B cell (primary cell): ENCODE results near the gene TAF11L7. TPM values are rescaled to one million over a fixed set of nuclear protein-coding genes. Genes with fewer than 3 reads are reported as not detected.

Source experiments
- ATAC-seq: fragments of 200-7000 bp; cut with Tn5 transposase; one replicate; pipeline ENCODE4 v1.10.0; 2021; ENCODE audit warnings: low read depth, mild to moderate bottlenecking, moderate number of reproducible peaks, moderate library complexity
- CTCF ChIA-PET: fragments of 350-600 bp; sonication (Branson Sonifier 250); formaldehyde crosslinking; loops from one replicate; lab custom pipeline; 2021; ENCODE audit warnings: antibody characterized with exemption, inconsistent platforms; lab: Charles Lee
- POLR2A ChIA-PET: fragments of 350-600 bp; sonication (Branson Sonifier 250); formaldehyde crosslinking; loops from one replicate; lab custom pipeline; 2021; ENCODE audit warnings: antibody characterized with exemption; lab: Charles Lee
- DNase-seq: peaks from one replicate; pipeline ENCODE4 v3.0.0; 2013
- H2AFZ ChIP-seq: 2 replicates; pipeline ENCODE4 v1.6.1; 2012; ENCODE audit warnings: mild to moderate bottlenecking, low read depth, low read length; ENCODE audit not compliant: insufficient read depth, poor library complexity, severe bottlenecking
- H3K27ac ChIP-seq, 2 donors: 1 replicate in 1 of 2; 2 replicates in 1 of 2; pipeline ENCODE4 v1.5.1; 2012 to 2013; ENCODE audit warnings: low read length in 2 of 2, mild to moderate bottlenecking in 2 of 2, moderate library complexity in 1 of 2
- H3K27me3 ChIP-seq, 4 experiments: fragments of 200-600 bp in 1 of 4; sonication (generic) in 1 of 4; replicated peaks in 1 of 4; 1 replicate in 2 of 4; 2 replicates in 2 of 4; pipeline versions ENCODE4 v1.6.1 to v1.7.0; 2013 to 2016; ENCODE audit warnings: low read length in 3 of 4, mild to moderate bottlenecking in 2 of 4, mixed read lengths in 1 of 4, moderate library complexity in 1 of 4; ENCODE audit not compliant: insufficient read depth in 4 of 4, control insufficient read depth in 3 of 4; ENCODE audit errors: control extremely low read depth in 1 of 4
- H3K36me3 ChIP-seq, 2 experiments: replicated peaks in 1 of 2; 1 replicate in 1 of 2; 2 replicates in 1 of 2; pipeline versions ENCODE4 v1.6.1 to v1.7.1; 2013; ENCODE audit warnings: low read length in 1 of 2; ENCODE audit not compliant: insufficient read depth in 2 of 2, control insufficient read depth in 1 of 2; ENCODE audit errors: control extremely low read depth in 1 of 2, extremely low read depth in 1 of 2
- H3K4me1 ChIP-seq, 2 donors: fragments of 200-600 bp in 1 of 2; sonication (generic) in 1 of 2; 1 replicate in 1 of 2; 2 replicates in 1 of 2; pipeline versions ENCODE4 v1.5.1 to v1.6.1; 2013 to 2017; ENCODE audit warnings: low read length in 2 of 2; ENCODE audit not compliant: control insufficient read depth in 2 of 2, insufficient read depth in 2 of 2
- H3K4me2 ChIP-seq: replicated peaks from 2 replicates; pipeline ENCODE3; 2012; ENCODE audit warnings: mild to moderate bottlenecking, low read depth, low read length; ENCODE audit not compliant: poor library complexity, severe bottlenecking
- H3K4me3 ChIP-seq, 5 experiments: fragments of 200-600 bp in 1 of 5; sonication (generic) in 1 of 5; 1 replicate in 3 of 5; 2 replicates in 2 of 5; pipeline versions ENCODE4 v1.5.1 to v1.7.0; 2011 to 2016; ENCODE audit warnings: low read length in 4 of 5, mild to moderate bottlenecking in 4 of 5, low read depth in 2 of 5, control low read depth in 1 of 5, moderate library complexity in 1 of 5; ENCODE audit not compliant: insufficient read depth in 1 of 5; ENCODE audit errors: control extremely low read depth in 1 of 5, extremely low read depth in 1 of 5
- H3K79me2 ChIP-seq: fragments of 200-600 bp; sonication (generic); one replicate; pipeline ENCODE4 v1.6.0; 2016; ENCODE audit warnings: low read length; ENCODE audit not compliant: control insufficient read depth, insufficient read depth
- H3K9ac ChIP-seq: fragments of 200-600 bp; sonication (generic); 2 replicates; pipeline ENCODE4 v1.6.1; 2017; ENCODE audit warnings: mild to moderate bottlenecking, low read length, moderate library complexity
- H3K9me3 ChIP-seq, 3 donors: one replicate each; pipeline versions ENCODE4 v1.6.1 to v1.7.1; 2013; ENCODE audit warnings: low read length in 2 of 3; ENCODE audit not compliant: control insufficient read depth in 2 of 3, insufficient read depth in 1 of 3; ENCODE audit errors: control extremely low read depth in 1 of 3
- H4K20me1 ChIP-seq: 2 replicates; pipeline ENCODE4 v1.6.0; 2012; ENCODE audit warnings: mild to moderate bottlenecking, low read length; ENCODE audit not compliant: insufficient read depth, control insufficient read depth, poor library complexity, severe bottlenecking
- H3K27ac Mint-ChIP-seq: one replicate; pipeline ENCODE4 v1.8.0; 2021; ENCODE audit warnings: mixed read lengths
- H3K27me3 Mint-ChIP-seq: one replicate; pipeline ENCODE4 v1.8.0; 2021; ENCODE audit warnings: mixed read lengths
- H3K4me1 Mint-ChIP-seq: one replicate; pipeline ENCODE4 v1.8.0; 2021; ENCODE audit warnings: mixed read lengths
- H3K4me3 Mint-ChIP-seq: one replicate; pipeline ENCODE4 v1.8.0; 2021; ENCODE audit warnings: mixed read lengths
- H3K9me3 Mint-ChIP-seq: one replicate; pipeline ENCODE4 v1.8.0; 2022; ENCODE audit warnings: mixed read lengths; ENCODE audit not compliant: insufficient read depth
- CTCF ChIP-seq: fragments of 200-600 bp; IDR thresholded peaks from one replicate; pipeline ENCODE4 v1.8.0; 2022; ENCODE audit warnings: antibody characterized with exemption, mild to moderate bottlenecking
- EZH2 ChIP-seq: IDR thresholded peaks from 2 replicates; pipeline ENCODE4 v1.6.1; 2012; ENCODE audit warnings: borderline replicate concordance, low read depth, mild to moderate bottlenecking, moderate library complexity, low read length; ENCODE audit not compliant: insufficient read depth, poor library complexity, severe bottlenecking
- WGBS: methylation state at CpG from one replicate; pipeline ENCODE4 v1.1.5; 2013; ENCODE audit warnings: missing lambda C conversion rate; ENCODE audit not compliant: insufficient coverage; 5-methylcytosine and 5-hydroxymethylcytosine counted together
- intact Hi-C: fragments of 100-400 bp; cut with micrococcal nuclease; formaldehyde crosslinking; loops from one replicate; pipeline ENCODE4 v1.10.0; 2022
- polyA plus RNA-seq: library from polyadenylated mRNA; depleted of rRNA; stranded (reverse); fragments of >200 nt; gene quantifications from 2 replicates; pipeline ENCODE4 v1.2.3, GENCODE V29; 2012
- total RNA-seq, 2 donors: library from RNA; stranded (reverse); fragments of 120-200 nt in 1 of 2; gene quantifications; 1 replicate in 1 of 2; 2 replicates in 1 of 2; pipeline versions ENCODE4 v1.2.3 to v1.2.4, GENCODE V29; 2013 to 2022

The TAF11L7 gene
- total and polyA plus RNA-seq, 2 donors (not counting 1 experiment from before 2014, with no cell fraction given), result not detected

GRCh38 chr5:17619354-17619753, 33.8 kb upstream of the TAF11L7 start:
- H3K27ac Mint-ChIP-seq, result no peak overlapping the region
- H2AFZ ChIP-seq, result no peak overlapping the region
- H3K79me2 ChIP-seq, result no peaks in the 10 kb centered on the region
- H3K36me3 ChIP-seq, result no peaks in the 10 kb centered on the region
- H3K4me3 ChIP-seq, result no peak overlapping the region
- H3K4me1 Mint-ChIP-seq, result no peaks in the 10 kb centered on the region
- H3K4me1 ChIP-seq, result no peaks in the 10 kb centered on the region
- no peaks in the 10 kb centered on the region for H3K27me3 ChIP-seq
- H3K9ac ChIP-seq, result no peak overlapping the region
- TF ChIP-seq CTCF (no peak), EZH2 (no peak)
- DNase-seq (no peak), ATAC-seq (no peak)
- CTCF ChIA-PET, result no interaction called here
- no peak overlapping the region for H3K27ac ChIP-seq
- H4K20me1 ChIP-seq, result no peaks in the 10 kb centered on the region
- POLR2A ChIA-PET, result no interaction called here
- H3K4me3 Mint-ChIP-seq, result no peak overlapping the region
- peaks cover 0 to 11% (median 0%) of the 10 kb centered on the region in 3 donors for H3K9me3 ChIP-seq
- peaks cover 3% of the 10 kb centered on the region for H3K9me3 Mint-ChIP-seq
- whole genome bisulfite sequencing, result 82% methylated on average over 2 of the region's 3 CpGs
- peaks cover 4% of the 10 kb centered on the region for H3K27me3 Mint-ChIP-seq
- no peak overlapping the region for H3K4me2 ChIP-seq
- intact Hi-C loops, result no loop called here

- H3K27ac ChIP-seq, result no peak overlapping the region
Observed at GRCh38 chr5:17614872-17615605, 29.5 kb upstream of the TAF11L7 start.

More at GRCh38 chr5:17614872-17615605, 29.5 kb upstream of the TAF11L7 start:
- Histone ChIP-seq H2AFZ (no peak overlapping the region), H4K20me1 (no peaks in the 10 kb centered on the region), H3K9ac (no peak overlapping the region), H3K4me3 (no peak overlapping the region), H3K4me1 (no peaks in the 10 kb centered on the region), H3K9me3 (peaks cover 0 to 5% (median 0%) of the 10 kb centered on the region in 3 donors), H3K4me2 (no peak overlapping the region), H3K36me3 (no peaks in the 10 kb centered on the region), H3K79me2 (no peaks in the 10 kb centered on the region), H3K27me3 (no peaks in the 10 kb centered on the region)
- ChIA-PET POLR2A (no interaction called here), CTCF (interaction anchor here (1.3 kb wide), 1 partner anchor 399 kb away, joined by 3 read pairs; no protein-coding TSS in a partner anchor)
- Mint-ChIP-seq H3K27ac (no peak overlapping the region), H3K9me3 (peaks cover 3% of the 10 kb centered on the region), H3K4me3 (no peak overlapping the region), H3K27me3 (no peaks in the 10 kb centered on the region), H3K4me1 (no peaks in the 10 kb centered on the region)
- DNase-seq (no peak), ATAC-seq (no peak)
- intact Hi-C loops, result no loop called here
- TF ChIP-seq EZH2 (no peak), CTCF (no peak)
- WGBS, result 92% methylated on average over 14 of the region's 17 CpGs
